ENCODE results near the gene ILDR2.
"Not testable (repeated sequence)": the region's sequence is repeated elsewhere in the genome, so short reads cannot be mapped to it uniquely, and the experiment has no call there.

The ILDR2 gene

GRCh38 chr1:166889776-166890175 is 85.6 kb downstream of the ILDR2 start:
- DNase-seq (ENCODE audit: low read depth in 2 of 3, low spot score in 1 of 3) = no peak

GRCh38 chr1:166888373-166889111 is 86.8 kb downstream of the ILDR2 start:
- DNase-seq (ENCODE audit: low read depth in 2 of 3, low spot score in 1 of 3) = no peak

GRCh38 chr1:166884971-166885370 is 90.4 kb downstream of the ILDR2 start:
- no peak for DNase-seq (ENCODE audit: low read depth in 2 of 3, low spot score in 1 of 3)

GRCh38 chr1:166884040-166884642 is 91.2 kb downstream of the ILDR2 start:
- peak in 2 of 3 donors; percentile 7 to 22 for DNase-seq (ENCODE audit: low read depth in 2 of 3, low spot score in 1 of 3)

GRCh38 chr1:166882893-166883292 is 92.4 kb downstream of the ILDR2 start:
- DNase-seq (ENCODE audit: low read depth in 2 of 3, low spot score in 1 of 3) = no peak

GRCh38 chr1:166878173-166878917 is 97.0 kb downstream of the ILDR2 start:
- DNase-seq (ENCODE audit: low read depth in 2 of 3, low spot score in 1 of 3) = not testable (repeated sequence)

- no peak for DNase-seq (ENCODE audit: low read depth in 2 of 3, low spot score in 1 of 3)
These were observed 98.9 kb downstream of the ILDR2 start for GRCh38 chr1:166876540-166876838.

- peak; percentile 96 to 99 (median 97) for DNase-seq (ENCODE audit: low read depth in 2 of 3, low spot score in 1 of 3)
These were observed 99.4 kb downstream of the ILDR2 start, which contains the start of gene TADA1 for GRCh38 chr1:166875734-166876539. Gene TADA1 (minus strand): TSS chr1:166876264. CDS start chr1:166876233, 31 bp downstream.

- DNase-seq (ENCODE audit: low read depth in 2 of 3, low spot score in 1 of 3) = no peak
These were observed 100.0 kb downstream of the ILDR2 start for GRCh38 chr1:166875302-166875733.

GRCh38 chr1:166874464-166874863 is 100.9 kb downstream of the ILDR2 start:
- no peak for DNase-seq (ENCODE audit: low read depth in 2 of 3, low spot score in 1 of 3)

GRCh38 chr1:166870584-166870983 is 104.8 kb downstream of the ILDR2 start:
- no peak for DNase-seq (ENCODE audit: low read depth in 2 of 3, low spot score in 1 of 3)

GRCh38 chr1:166869318-166870099 is 105.8 kb downstream of the ILDR2 start:
- DNase-seq (ENCODE audit: low read depth in 2 of 3, low spot score in 1 of 3) = no peak

GRCh38 chr1:166868639-166869038 is 106.7 kb downstream of the ILDR2 start:
- DNase-seq (ENCODE audit: low read depth in 2 of 3, low spot score in 1 of 3) = no peak

GRCh38 chr1:166865926-166866325 is 109.4 kb downstream of the ILDR2 start:
- no peak for DNase-seq (ENCODE audit: low read depth in 2 of 3, low spot score in 1 of 3)

- no peak for DNase-seq (ENCODE audit: low read depth in 2 of 3, low spot score in 1 of 3)
These were observed 115.7 kb downstream of the ILDR2 start for GRCh38 chr1:166859597-166859996.

GRCh38 chr1:166858726-166859419 is 116.5 kb downstream of the ILDR2 start:
- no peak for DNase-seq (ENCODE audit: low read depth in 2 of 3, low spot score in 1 of 3)
